GM12874 (cell line): ENCODE data around the gene AGAP3.

Experiments used
- CTCF ChIP-seq: IDR thresholded peaks from 2 replicates; pipeline ENCODE4 v1.5.1; 2011; ENCODE audit warnings: low read depth, mild to moderate bottlenecking, control low read depth, low read length, moderate library complexity; ENCODE audit not compliant: insufficient read depth

AGAP3 gene

GRCh38 chr7:151176401-151176800, 90.1 kb downstream of the AGAP3 start:
- no peak for TF ChIP-seq CTCF

- no peak for TF ChIP-seq CTCF
Observed at GRCh38 chr7:151177310-151177709, 91.0 kb downstream of the AGAP3 start.

DNA sequence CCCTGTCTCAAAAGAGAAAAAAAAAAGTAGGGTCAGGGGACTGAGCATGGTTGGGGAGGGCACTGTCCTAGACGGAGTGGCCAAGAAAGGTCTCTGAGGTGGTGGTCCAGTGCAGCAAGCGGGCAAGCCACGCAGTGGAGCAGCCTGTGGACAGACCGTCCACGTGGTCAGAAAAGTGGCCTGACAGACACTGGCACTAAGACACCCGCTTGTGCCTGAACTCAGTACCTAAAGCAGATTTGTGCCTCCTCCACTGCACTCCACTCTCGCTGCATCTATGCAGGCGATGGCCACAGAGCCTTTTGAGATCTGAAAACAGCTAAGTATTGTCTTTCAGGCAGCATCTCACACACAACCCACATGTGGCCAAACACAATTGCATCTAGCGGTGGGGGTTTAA, 92.0 kb downstream of the AGAP3 start:
- no peak for TF ChIP-seq CTCF

DNA sequence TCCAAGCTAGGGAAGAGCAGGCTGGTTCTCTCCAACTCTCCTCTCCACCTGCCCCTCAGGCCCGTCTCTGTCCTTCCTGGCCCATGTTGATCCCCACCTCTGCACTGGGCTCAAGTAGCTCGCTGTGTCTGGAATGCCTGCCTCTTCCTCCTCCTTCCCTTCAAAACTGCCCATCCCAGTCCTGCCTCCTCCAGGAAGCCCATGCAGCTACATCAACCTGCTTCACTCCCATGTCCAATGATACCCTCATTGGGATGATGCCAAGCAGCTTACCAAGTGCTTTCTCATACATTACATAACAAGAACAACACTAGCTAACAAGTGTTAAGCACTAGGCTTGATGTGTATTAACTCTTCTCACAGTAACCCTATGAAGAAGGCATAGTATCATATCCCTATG, 92.6 kb downstream of the AGAP3 start:
- no peak for TF ChIP-seq CTCF

DNA sequence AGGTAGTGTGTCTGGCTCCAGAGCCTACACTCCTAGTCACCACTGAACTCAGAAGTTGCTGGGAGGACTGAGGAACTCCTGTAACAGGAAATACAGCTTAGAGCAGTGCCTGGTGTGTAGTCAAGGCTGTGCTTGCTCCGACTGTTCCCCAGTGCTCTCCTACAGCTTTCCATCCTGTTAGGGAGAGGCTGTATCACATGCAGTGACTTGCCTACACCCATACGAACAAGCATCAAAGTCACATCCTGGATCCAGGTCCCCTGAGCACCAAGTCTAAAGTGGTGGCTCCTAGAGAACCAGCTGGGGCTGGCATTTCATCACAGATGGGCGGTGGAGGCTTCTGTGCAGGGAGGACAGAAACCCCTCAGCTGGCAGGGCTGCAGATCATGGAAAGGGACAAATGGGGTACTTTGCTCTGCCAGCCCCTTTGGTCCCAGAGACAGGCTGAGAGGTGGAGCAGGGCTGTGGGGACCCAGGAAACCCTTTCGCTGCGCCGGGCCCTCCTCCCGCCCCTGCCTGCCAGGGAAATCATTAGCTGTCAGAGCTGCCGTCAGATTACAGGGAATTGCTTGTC, 93.1 kb downstream of the AGAP3 start:
- no peak for TF ChIP-seq CTCF

GRCh38 chr7:151179946-151180345, 93.7 kb downstream of the AGAP3 start:
- no peak for TF ChIP-seq CTCF

DNA sequence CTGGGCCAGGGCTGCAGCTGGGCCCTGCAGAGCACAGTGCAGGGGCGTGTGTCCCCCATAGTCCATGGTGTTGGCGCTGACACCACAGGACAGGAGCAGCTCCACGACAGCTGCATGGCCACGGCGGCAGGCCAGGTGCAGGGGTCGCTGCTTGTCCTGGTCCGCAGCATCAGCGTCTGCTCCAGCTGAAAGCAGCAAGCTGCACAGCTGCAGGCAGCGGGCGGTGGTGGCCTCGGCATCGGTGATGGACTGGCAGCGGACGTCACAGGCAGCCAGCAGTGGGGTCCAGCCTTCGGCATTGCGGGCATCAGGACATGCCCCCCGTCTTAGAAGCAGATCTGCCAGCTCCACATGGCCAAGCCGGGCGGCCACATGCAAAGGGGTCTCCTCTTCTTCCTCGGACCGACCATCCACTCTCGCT, 94.7 kb downstream of the AGAP3 start:
- no peak for TF ChIP-seq CTCF
